Osteoblast (primary cell): ENCODE data around the gene ZC3H12D. TPM values are rescaled to one million over a fixed set of nuclear protein-coding genes. Genes with fewer than 3 reads are reported as not detected.

Experiments used
- small RNA-seq: library from RNA; depleted of rRNA; stranded (forward); fragments of <200 nt; gene quantifications from one replicate; pipeline ENCODE3, GENCODE V24; 2012
- total RNA-seq: library from RNA; depleted of rRNA; stranded (reverse); fragments of >200 nt; gene quantifications from 2 replicates; pipeline ENCODE4 v1.2.3, GENCODE V29; 2012

The ZC3H12D gene
- total RNA-seq, 1 donor, result under 0.01 TPM

Small RNAs within 50 kb of the gene (small RNA-seq; reads per million reads assigned to genes)
- gene RNU7-3P, result 0.37 reads per million

Other genes with a start within 250 kb of the ZC3H12D start
- 28.2 and 34.8 TPM in 2 replicates for gene TAB2, start 167.3 kb downstream of the ZC3H12D start, total RNA-seq
- gene SUMO4, start 84.8 kb downstream of the ZC3H12D start, total RNA-seq, result 3.5 and 3.6 TPM in 2 replicates
- 33.3 and 34.5 TPM in 2 replicates for gene PPIL4, start 61.0 kb upstream of the ZC3H12D start, total RNA-seq
- gene GINM1, start 81.4 kb upstream of the ZC3H12D start, total RNA-seq, result 75.3 and 82.8 TPM in 2 replicates
- 35.4 and 36.9 TPM in 2 replicates for gene KATNA1, start 163.7 kb upstream of the ZC3H12D start, total RNA-seq
- gene LATS1, start 233.1 kb upstream of the ZC3H12D start, total RNA-seq, result 25.0 and 29.2 TPM in 2 replicates